Measurements from ENCODE around the gene PNPT1. TPM values are rescaled to one million over a fixed set of nuclear protein-coding genes. Genes with fewer than 3 reads are reported as not detected.

PNPT1 gene
- total RNA-seq, 1 donor from 2014 or later: 17.8 TPM

- Mint-ChIP-seq H3K27ac (ENCODE audit: unreplicated experiment) (no peak overlapping the region), H3K27me3 (ENCODE audit: unreplicated experiment) (no peaks in the 10 kb centered on the region), H3K9me3 (ENCODE audit: unreplicated experiment) (no peaks in the 10 kb centered on the region), H3K4me1 (ENCODE audit: unreplicated experiment) (no peaks in the 10 kb centered on the region), H3K36me3 (ENCODE audit: unreplicated experiment) (peaks cover 5% of the 10 kb centered on the region), H3K4me3 (ENCODE audit: unreplicated experiment) (no peak overlapping the region)
- DNase-seq (ENCODE audit: extremely low spot score, unreplicated experiment): no peak
- no peak for TF ChIP-seq CTCF (IDR thresholded peaks at IDR 0.05)
Observed at GRCh38 chr2:55627915-55628314, 65.7 kb downstream of the PNPT1 start.

GRCh38 chr2:55621802-55622201, 71.8 kb downstream of the PNPT1 start:
- H3K36me3 Mint-ChIP-seq (ENCODE audit: unreplicated experiment): peaks cover 2% of the 10 kb centered on the region
- TF ChIP-seq CTCF (IDR thresholded peaks at IDR 0.05): no peak
- H3K27ac Mint-ChIP-seq (ENCODE audit: unreplicated experiment): no peak overlapping the region
- no peak overlapping the region for H3K4me3 Mint-ChIP-seq (ENCODE audit: unreplicated experiment)
- H3K4me1 Mint-ChIP-seq (ENCODE audit: unreplicated experiment): peaks cover 1% of the 10 kb centered on the region
- DNase-seq (ENCODE audit: extremely low spot score, unreplicated experiment): no peak
- H3K27me3 Mint-ChIP-seq (ENCODE audit: unreplicated experiment): no peaks in the 10 kb centered on the region
- H3K9me3 Mint-ChIP-seq (ENCODE audit: unreplicated experiment): no peaks in the 10 kb centered on the region

- H3K4me1 Mint-ChIP-seq (ENCODE audit: unreplicated experiment): peaks cover 10% of the 10 kb centered on the region
- no peak overlapping the region for H3K27ac Mint-ChIP-seq (ENCODE audit: unreplicated experiment)
- H3K4me3 Mint-ChIP-seq (ENCODE audit: unreplicated experiment): no peak overlapping the region
- no peaks in the 10 kb centered on the region for H3K27me3 Mint-ChIP-seq (ENCODE audit: unreplicated experiment)
- no peak for DNase-seq (ENCODE audit: extremely low spot score, unreplicated experiment)
- peak; percentile 37 for TF ChIP-seq CTCF (IDR thresholded peaks at IDR 0.05)
- H3K36me3 Mint-ChIP-seq (ENCODE audit: unreplicated experiment): peaks cover 3% of the 10 kb centered on the region
- H3K9me3 Mint-ChIP-seq (ENCODE audit: unreplicated experiment): no peaks in the 10 kb centered on the region
Observed at GRCh38 chr2:55620123-55620779, 73.4 kb downstream of the PNPT1 start.

GRCh38 chr2:55618275-55619055, 75.2 kb downstream of the PNPT1 start:
- Mint-ChIP-seq H3K36me3 (ENCODE audit: unreplicated experiment) (peaks cover 12% of the 10 kb centered on the region), H3K9me3 (ENCODE audit: unreplicated experiment) (no peaks in the 10 kb centered on the region), H3K27ac (ENCODE audit: unreplicated experiment) (no peak overlapping the region), H3K4me1 (ENCODE audit: unreplicated experiment) (peaks cover 14% of the 10 kb centered on the region), H3K4me3 (ENCODE audit: unreplicated experiment) (no peak overlapping the region), H3K27me3 (ENCODE audit: unreplicated experiment) (no peaks in the 10 kb centered on the region)
- no peak for TF ChIP-seq CTCF (IDR thresholded peaks at IDR 0.05)
- no peak for DNase-seq (ENCODE audit: extremely low spot score, unreplicated experiment)

GRCh38 chr2:55618025-55618274, 75.7 kb downstream of the PNPT1 start:
- Mint-ChIP-seq H3K4me3 (ENCODE audit: unreplicated experiment) (no peak overlapping the region), H3K27ac (ENCODE audit: unreplicated experiment) (no peak overlapping the region)

More at GRCh38 chr2:55618025-55618274, 75.7 kb downstream of the PNPT1 start:
- Mint-ChIP-seq H3K36me3 (ENCODE audit: unreplicated experiment) (peaks cover 17% of the 10 kb centered on the region), H3K27me3 (ENCODE audit: unreplicated experiment) (no peaks in the 10 kb centered on the region), H3K9me3 (ENCODE audit: unreplicated experiment) (no peaks in the 10 kb centered on the region), H3K4me1 (ENCODE audit: unreplicated experiment) (peaks cover 14% of the 10 kb centered on the region)
- TF ChIP-seq CTCF (IDR thresholded peaks at IDR 0.05): no peak
- DNase-seq (ENCODE audit: extremely low spot score, unreplicated experiment): no peak

All from osteocyte (in vitro differentiated cells).